Measurements from ENCODE around the gene CELSR2. TPM values are rescaled to one million over a fixed set of nuclear protein-coding genes. Genes with fewer than 3 reads are reported as not detected.

CELSR2 gene
- total RNA-seq, 1 experiment from 2014 or later: 17.1 TPM

- H3K79me2 ChIP-seq (ENCODE audit: insufficient read depth, low read length): peaks cover 49% of the 10 kb centered on the region
- ChIA-PET RAD21 (ENCODE audit: low non-redundant PET in 1 of 2, low total read pairs in 2 of 2, uncharacterized antibody in 2 of 2, unreplicated experiment in 2 of 2) (no interaction called here), CTCF (interaction anchor here (2.7 kb wide), 1 partner anchor 14 kb away, joined by 10 read pairs; no protein-coding TSS in a partner anchor), POLR2A (no interaction called here)
- H3K9me3 ChIP-seq (ENCODE audit: control insufficient read depth in 1 of 2, insufficient read depth in 1 of 2, low read depth in 1 of 2, low read length in 2 of 2): no peaks in the 10 kb centered on the region
- no peak for ATAC-seq
- intact Hi-C loops (cut with micrococcal nuclease): no loop called here
- peaks cover 17 to 23% of the 10 kb centered on the region in 2 experiments; a peak in 3 of 4 replicates for H3K36me3 ChIP-seq (ENCODE audit: control insufficient read depth in 1 of 2, insufficient read depth in 2 of 2, low read length in 2 of 2)
- H3K9ac ChIP-seq (ENCODE audit: low read length): no peak overlapping the region
- H3K27ac ChIP-seq (ENCODE audit: low read depth, low read length): no peak overlapping the region
- H3K9me2 ChIP-seq (ENCODE audit: insufficient read depth): no peaks in the 10 kb centered on the region
- BruUV-seq (replicated peaks): no TSS peak
- no peak for DNase-seq (ENCODE audit: low read depth, low spot score)
- H3K4me1 ChIP-seq (ENCODE audit: control insufficient read depth in 1 of 2, insufficient read depth in 2 of 2, low read length in 2 of 2): peaks cover 0 to 9% of the 10 kb centered on the region in 2 experiments; a peak in 1 of 4 replicates
- no peak overlapping the region for H3K4me3 ChIP-seq (replicated peaks in 1 of 2; ENCODE audit: low read depth in 1 of 2, low read length in 2 of 2)
- H3K27me3 ChIP-seq (ENCODE audit: insufficient read depth, low read length): no peaks in the 10 kb centered on the region
- H4K20me1 ChIP-seq (ENCODE audit: insufficient read depth): no peaks in the 10 kb centered on the region
- H2AFZ ChIP-seq (ENCODE audit: low read depth, low read length, poor library complexity, severe bottlenecking): no peak overlapping the region
- peak overlapping the region; percentile 9; the same call in 1 of the 2 replicates for H3K4me2 ChIP-seq (ENCODE audit: low read length)
- no peak for TF ChIP-seq TCF7L2 (IDR thresholded peaks at IDR 0.05; ENCODE audit: borderline replicate concordance, extremely low read depth, insufficient read depth, insufficient read length)
- TF ChIP-seq YY1 (IDR thresholded peaks at IDR 0.05; ENCODE audit: extremely low read depth, insufficient replicate concordance, low read depth, low read length): no peak
- no peak for TF ChIP-seq MAX (IDR thresholded peaks at IDR 0.05)
- TF ChIP-seq SRF (IDR thresholded peaks at IDR 0.05; ENCODE audit: low read depth): no peak
- no peak for TF ChIP-seq EZH2 (IDR thresholded peaks at IDR 0.05)
- no peak for TF ChIP-seq FOSL1 (IDR thresholded peaks at IDR 0.05; ENCODE audit: low read depth)
- no peak for TF ChIP-seq ZNF274 (IDR thresholded peaks at IDR 0.05; ENCODE audit: low read depth, low read length)
- TF ChIP-seq SP1 (IDR thresholded peaks at IDR 0.05; ENCODE audit: low read depth): no peak
- TF ChIP-seq CBX3 (IDR thresholded peaks at IDR 0.05; ENCODE audit: low read depth): no peak
- no peak for TF ChIP-seq EGR1 (IDR thresholded peaks at IDR 0.05; ENCODE audit: low read depth)
- TF ChIP-seq REST (IDR thresholded peaks at IDR 0.05; ENCODE audit: low read depth): no peak
Measured at GRCh38 chr1:109225711-109226445, 23.5 kb upstream of the CELSR2 start.
